Epidermal melanocyte (primary cell): ENCODE results near the gene CEP135.
"Not testable (repeated sequence)": the region's sequence is repeated elsewhere in the genome, so short reads cannot be mapped to it uniquely, and the experiment has no call there.

ENCODE experiments used
- DNase-seq: peaks from one replicate; pipeline ENCODE4 v3.0.0; 2011; ENCODE audit warnings: low spot score; ENCODE audit not compliant: insufficient read length

CEP135 gene

DNA sequence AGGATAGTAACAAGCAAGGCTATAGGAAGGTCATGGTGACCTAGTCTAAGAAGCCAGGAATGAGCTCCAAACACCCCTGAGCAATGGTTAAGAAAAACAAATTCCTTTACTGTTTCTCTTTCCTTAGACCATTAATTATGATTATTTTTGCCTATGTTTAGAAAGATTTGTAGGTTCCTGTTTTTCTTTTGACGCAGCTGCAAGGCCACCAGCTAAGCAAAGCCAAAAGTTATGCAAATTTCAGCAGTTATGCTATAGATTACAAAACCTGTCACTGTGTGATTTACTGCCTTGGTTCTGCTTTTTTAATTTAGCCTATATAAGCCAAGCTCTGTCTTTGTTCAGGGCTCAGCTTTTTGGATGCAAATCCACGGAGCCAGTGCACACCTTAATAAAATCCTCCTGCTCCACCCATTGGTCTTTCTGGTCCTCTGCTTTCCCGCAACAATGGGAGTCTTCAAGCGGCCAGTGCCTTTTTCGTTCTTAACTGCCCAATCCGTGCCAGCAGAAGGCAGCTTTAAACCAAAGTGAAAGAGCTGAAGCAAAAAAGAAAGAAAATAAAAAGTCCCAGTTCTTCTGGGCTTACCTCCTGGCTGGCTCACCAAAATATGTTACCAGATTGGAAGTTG is 1.4 kb upstream of the CEP135 start:
- no peak for DNase-seq

- DNase-seq, result no peak
These were observed 626 bp upstream of the CEP135 start for GRCh38 chr4:55947912-55948725.

- DNase-seq, result no peak
These were observed 697 bp downstream of the CEP135 start for GRCh38 chr4:55949482-55949802.

- DNase-seq, result no peak
These were observed 2.6 kb downstream of the CEP135 start for GRCh38 chr4:55951191-55951922.

- DNase-seq, result no peak
These were observed 7.0 kb downstream of the CEP135 start for GRCh38 chr4:55955710-55956109.

DNA sequence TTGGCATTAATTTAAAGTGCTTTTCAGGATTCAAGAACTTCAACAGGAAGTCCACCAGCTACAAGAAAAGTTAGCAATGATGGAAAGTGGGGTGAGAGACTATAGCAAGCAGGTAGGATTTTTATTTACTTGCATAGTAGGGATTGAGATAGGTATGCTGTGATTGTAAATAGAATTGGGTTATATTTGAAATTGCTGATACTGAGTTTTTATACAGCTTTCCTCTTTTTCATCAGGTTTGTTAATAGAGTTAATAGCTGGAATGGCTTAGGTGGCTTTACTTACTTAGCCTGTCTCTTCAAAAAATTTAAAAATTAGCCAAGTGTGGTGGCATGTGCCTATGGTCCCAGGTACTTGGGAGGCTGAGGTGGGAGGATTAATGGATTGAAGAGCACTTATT is 10.9 kb downstream of the CEP135 start:
- no peak for DNase-seq

GRCh38 chr4:55964046-55964445 is 15.3 kb downstream of the CEP135 start:
- DNase-seq, result no peak

DNA sequence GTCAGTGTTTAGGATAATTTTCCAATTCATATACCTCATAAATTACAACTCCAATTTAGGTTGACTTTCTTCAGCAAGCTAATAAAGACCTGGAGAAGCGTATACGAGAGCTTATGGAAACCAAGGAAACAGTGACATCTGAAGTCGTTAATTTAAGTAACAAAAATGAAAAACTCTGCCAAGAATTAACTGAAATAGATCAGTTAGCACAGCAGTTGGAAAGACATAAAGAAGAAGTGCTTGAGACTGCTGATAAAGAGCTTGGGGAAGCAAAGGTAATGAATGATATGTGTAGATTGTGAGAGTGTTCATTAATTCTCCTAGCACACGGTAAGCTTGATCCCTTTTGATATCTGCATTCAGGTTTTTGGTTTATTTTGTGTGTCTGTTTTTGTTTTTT is 16.8 kb downstream of the CEP135 start:
- DNase-seq, result no peak

DNA sequence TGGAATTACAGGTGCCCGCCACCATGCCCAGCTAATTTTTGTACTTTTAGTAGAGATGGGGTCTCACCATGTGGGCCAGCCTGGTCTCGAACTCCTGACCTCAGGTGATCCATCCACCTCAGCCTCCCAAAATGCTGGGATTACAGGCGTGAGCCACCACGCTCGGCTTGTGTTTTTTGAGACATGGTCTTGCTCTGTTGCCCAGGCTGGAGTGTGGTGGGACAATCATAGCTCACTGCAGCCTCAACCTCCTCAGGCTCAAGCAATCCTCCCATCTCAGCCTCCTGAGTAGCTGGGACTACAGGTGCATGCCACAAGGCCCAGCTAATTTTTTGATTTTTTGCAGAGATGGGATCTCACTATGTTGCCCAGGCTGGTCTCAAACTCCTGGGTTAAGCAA is 17.6 kb downstream of the CEP135 start:
- DNase-seq, result not testable (repeated sequence)

- no peak for DNase-seq
These were observed 18.6 kb downstream of the CEP135 start for GRCh38 chr4:55967376-55967775.

- DNase-seq, result no peak
These were observed 24.9 kb downstream of the CEP135 start for GRCh38 chr4:55973650-55974049.

DNA sequence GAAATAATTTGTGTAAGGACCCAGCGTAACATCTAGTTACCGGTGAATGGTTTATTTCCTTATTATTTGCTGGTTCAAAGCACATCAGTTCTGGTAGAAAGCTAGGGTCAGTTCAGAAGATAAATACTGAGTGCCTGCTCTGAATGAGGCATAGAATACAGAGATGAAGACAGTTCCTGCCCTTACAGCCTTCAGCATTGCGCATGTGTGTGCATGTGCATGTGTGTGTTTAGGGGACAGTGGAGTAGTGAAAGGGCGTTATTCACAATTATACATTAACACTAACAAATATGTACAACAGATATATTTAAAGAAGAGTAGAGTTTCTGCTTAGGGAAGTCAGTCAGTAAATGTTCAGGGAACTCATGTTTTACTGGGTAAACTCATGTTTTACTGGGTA is 29.1 kb downstream of the CEP135 start:
- DNase-seq, result no peak

- DNase-seq, result no peak
These were observed 30.8 kb downstream of the CEP135 start for GRCh38 chr4:55979562-55979961.

- no peak for DNase-seq
These were observed 32.0 kb downstream of the CEP135 start for GRCh38 chr4:55980725-55981124.

GRCh38 chr4:55982976-55983375 is 34.2 kb downstream of the CEP135 start:
- no peak for DNase-seq

DNA sequence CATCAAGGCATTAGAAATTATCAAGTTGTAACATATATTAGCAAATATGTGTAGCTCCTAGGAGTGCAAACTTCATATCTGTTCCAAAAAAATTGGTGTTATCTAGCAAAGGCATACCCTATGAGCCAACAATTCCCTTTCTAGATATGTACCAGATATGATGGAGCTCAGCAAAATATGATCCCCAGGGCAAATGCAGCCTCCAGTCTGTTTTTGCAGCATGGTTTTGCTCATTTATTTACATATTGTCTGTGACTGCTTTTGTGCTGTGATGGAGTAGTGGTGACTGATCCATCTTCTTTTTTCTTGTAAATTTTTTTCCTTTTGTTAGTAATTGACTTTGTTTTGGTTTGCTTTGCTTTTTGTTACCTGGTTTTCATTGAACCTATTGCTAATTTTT is 41.0 kb downstream of the CEP135 start:
- no peak for DNase-seq

GRCh38 chr4:55993994-55994663 is 45.4 kb downstream of the CEP135 start:
- no peak for DNase-seq

GRCh38 chr4:55996646-55997045 is 47.9 kb downstream of the CEP135 start:
- no peak for DNase-seq

DNA sequence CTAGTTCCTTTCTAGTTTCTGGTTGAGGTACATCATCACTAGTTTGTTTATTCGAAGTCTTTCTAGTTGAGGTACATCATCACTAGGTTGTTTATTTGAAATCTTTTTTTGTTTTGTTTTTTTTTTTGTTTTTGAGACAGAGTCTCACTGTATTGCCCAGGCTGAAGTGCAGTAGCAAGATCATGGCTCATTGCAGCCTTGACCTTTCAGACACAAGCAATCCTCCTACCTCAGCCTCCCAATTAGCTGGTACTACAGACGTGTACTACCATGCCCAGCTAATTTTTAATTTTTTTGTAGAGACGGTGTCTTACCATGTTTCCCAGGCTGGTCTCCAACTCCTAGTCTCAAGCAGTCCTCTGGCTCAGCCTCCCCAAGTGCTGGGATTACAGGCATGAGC is 54.9 kb downstream of the CEP135 start:
- no peak for DNase-seq

DNA sequence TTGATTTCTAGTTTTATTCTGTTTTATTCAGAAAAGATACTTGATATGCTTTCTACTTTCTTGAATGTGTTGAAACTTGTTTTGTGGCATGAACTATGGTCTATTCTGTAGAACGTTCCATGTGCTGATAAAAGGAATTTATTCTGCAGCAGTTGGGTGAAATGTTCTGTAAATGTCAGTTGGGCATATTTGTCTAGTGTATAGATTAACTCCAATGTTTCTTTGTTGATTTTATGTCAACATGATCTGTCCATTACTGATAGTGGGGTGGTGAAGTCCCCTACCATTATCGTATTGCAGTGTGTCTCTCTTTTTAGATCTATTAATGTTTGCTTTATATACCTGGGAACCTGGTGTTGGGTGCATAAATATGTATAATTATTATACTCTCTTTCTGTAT is 55.5 kb downstream of the CEP135 start:
- DNase-seq, result no peak

DNA sequence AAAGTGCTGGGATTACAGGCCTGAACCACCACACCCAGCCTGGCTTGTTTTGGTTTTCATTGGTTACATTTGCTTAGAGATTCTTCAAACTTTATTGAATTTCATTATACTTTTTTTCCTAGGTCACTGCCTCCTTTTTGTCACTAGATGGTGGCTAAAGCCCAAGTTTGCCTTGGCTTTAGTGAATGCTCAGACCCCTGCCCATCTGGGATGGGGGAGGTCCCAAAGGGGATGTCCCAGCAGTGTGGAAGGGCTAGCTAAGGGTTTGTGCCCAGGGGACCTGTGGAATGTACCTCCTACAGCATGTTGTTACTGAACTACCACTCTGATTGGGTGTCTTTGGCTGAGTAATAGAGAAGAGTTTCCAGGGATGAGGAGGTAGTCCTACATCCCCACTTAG is 58.4 kb downstream of the CEP135 start:
- no peak for DNase-seq

GRCh38 chr4:56008206-56008605 is 59.5 kb downstream of the CEP135 start:
- DNase-seq, result no peak
